ENCODE data around the gene FAM107B. TPM values are rescaled to one million over a fixed set of nuclear protein-coding genes. Genes with fewer than 3 reads are reported as not detected.
"Not testable (repeated sequence)": the region's sequence is repeated elsewhere in the genome, so short reads cannot be mapped to it uniquely, and the experiment has no call there.

FAM107B gene
- 20.2 TPM for polyA plus RNA-seq (2013, experiment 1 of 2; ENCODE audit: insufficient read length)
- 12.0 TPM for polyA plus RNA-seq (2013, experiment 2 of 2; ENCODE audit: insufficient read length)

GRCh38 chr10:14774797-14775196 is at the start of gene FAM107B:
FAM107B (minus strand) TSS chr10:14774897; CDS start chr10:14774663, 234 bp downstream.
- DNase-seq = no peak

- DNase-seq = no peak
Observed at GRCh38 chr10:14823966-14824365, 49.3 kb upstream of the FAM107B start.

- DNase-seq = peak; percentile 53
Observed at GRCh38 chr10:14822879-14823755, 48.4 kb upstream of the FAM107B start.

- DNase-seq = no peak
Observed at GRCh38 chr10:14821635-14822375, 47.1 kb upstream of the FAM107B start.

GRCh38 chr10:14820775-14821154 is 46.1 kb upstream of the FAM107B start:
- no peak for DNase-seq

GRCh38 chr10:14820010-14820774 is 45.5 kb upstream of the FAM107B start:
- DNase-seq = peak; percentile 88

GRCh38 chr10:14816717-14817116 is 42.0 kb upstream of the FAM107B start:
- not testable (repeated sequence) for DNase-seq

GRCh38 chr10:14815681-14816080 is 41.0 kb upstream of the FAM107B start:
- no peak for DNase-seq

- peak; percentile 5 for DNase-seq
Observed at GRCh38 chr10:14812271-14812670, 37.6 kb upstream of the FAM107B start.

- DNase-seq = no peak
Observed at GRCh38 chr10:14810969-14811953, 36.6 kb upstream of the FAM107B start.

GRCh38 chr10:14806318-14806717 is 31.6 kb upstream of the FAM107B start:
- DNase-seq = no peak

- no peak for DNase-seq
Observed at GRCh38 chr10:14803827-14804226, 29.1 kb upstream of the FAM107B start.

- DNase-seq = no peak
Observed at GRCh38 chr10:14801723-14802122, 27.0 kb upstream of the FAM107B start.

GRCh38 chr10:14800397-14800796 is 25.7 kb upstream of the FAM107B start:
- DNase-seq = no peak

GRCh38 chr10:14798636-14799035 is 23.9 kb upstream of the FAM107B start:
- DNase-seq = no peak

GRCh38 chr10:14787938-14788337 is 13.2 kb upstream of the FAM107B start:
- DNase-seq = peak; percentile 9

GRCh38 chr10:14784459-14785055 is 9.9 kb upstream of the FAM107B start:
- DNase-seq = no peak

- DNase-seq = peak; percentile 29
Observed at GRCh38 chr10:14782691-14783363, 8.1 kb upstream of the FAM107B start.

- DNase-seq = no peak
Observed at GRCh38 chr10:14781763-14782162, 7.1 kb upstream of the FAM107B start.

- DNase-seq = peak; percentile 23
Observed at GRCh38 chr10:14779001-14779651, 4.4 kb upstream of the FAM107B start.

Measured in fibroblast of skin of back (primary cell).